ENCODE data around the gene DNAJC18.

DNA sequence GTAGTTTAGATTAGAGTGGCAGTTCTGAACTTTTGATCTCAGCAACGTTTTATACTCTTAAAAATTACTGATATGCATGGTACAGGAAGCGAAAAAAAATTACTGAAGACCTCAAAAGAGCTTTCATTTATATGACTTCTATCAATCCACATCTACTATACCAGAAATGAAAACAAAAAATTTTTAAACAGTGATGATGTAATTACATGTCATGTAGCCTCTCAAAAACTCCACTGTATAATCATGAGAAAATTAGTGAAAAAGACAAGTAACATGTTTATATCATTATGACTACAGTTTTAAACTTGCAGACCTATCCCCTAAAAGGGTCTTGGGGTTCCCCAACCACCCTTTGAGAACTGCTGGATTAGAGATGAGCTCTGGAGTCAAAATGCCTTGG, 9.3 kb downstream of the DNAJC18 start:
- TF ChIP-seq, protein P1, sequence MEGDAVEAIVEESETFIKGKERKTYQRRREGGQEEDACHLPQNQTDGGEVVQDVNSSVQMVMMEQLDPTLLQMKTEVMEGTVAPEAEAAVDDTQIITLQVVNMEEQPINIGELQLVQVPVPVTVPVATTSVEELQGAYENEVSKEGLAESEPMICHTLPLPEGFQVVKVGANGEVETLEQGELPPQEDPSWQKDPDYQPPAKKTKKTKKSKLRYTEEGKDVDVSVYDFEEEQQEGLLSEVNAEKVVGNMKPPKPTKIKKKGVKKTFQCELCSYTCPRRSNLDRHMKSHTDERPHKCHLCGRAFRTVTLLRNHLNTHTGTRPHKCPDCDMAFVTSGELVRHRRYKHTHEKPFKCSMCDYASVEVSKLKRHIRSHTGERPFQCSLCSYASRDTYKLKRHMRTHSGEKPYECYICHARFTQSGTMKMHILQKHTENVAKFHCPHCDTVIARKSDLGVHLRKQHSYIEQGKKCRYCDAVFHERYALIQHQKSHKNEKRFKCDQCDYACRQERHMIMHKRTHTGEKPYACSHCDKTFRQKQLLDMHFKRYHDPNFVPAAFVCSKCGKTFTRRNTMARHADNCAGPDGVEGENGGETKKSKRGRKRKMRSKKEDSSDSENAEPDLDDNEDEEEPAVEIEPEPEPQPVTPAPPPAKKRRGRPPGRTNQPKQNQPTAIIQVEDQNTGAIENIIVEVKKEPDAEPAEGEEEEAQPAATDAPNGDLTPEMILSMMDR (IDR thresholded peaks at IDR 0.05; ENCODE audit: low read length): no peak
- no peak for TF ChIP-seq EZH2 (IDR thresholded peaks at IDR 0.05; ENCODE audit: borderline replicate concordance, low read length)

Data from OCI-LY1 (cell line).